ENCODE data around the gene TRPM3. TPM values are rescaled to one million over a fixed set of nuclear protein-coding genes. Genes with fewer than 3 reads are reported as not detected.
A peak's percentile ranks its signal among the peaks of the same experiment; 100 is the strongest.

TRPM3 gene
- total RNA-seq, 1 experiment from 2014 or later = under 0.01 TPM

GRCh38 chr9:70561111-70561510, 560.3 kb downstream of the TRPM3 start:
- no peak for DNase-seq (ENCODE audit: low read depth)

- no peak for DNase-seq (ENCODE audit: low read depth)
These were observed 562.3 kb downstream of the TRPM3 start for GRCh38 chr9:70559102-70559501.

DNA sequence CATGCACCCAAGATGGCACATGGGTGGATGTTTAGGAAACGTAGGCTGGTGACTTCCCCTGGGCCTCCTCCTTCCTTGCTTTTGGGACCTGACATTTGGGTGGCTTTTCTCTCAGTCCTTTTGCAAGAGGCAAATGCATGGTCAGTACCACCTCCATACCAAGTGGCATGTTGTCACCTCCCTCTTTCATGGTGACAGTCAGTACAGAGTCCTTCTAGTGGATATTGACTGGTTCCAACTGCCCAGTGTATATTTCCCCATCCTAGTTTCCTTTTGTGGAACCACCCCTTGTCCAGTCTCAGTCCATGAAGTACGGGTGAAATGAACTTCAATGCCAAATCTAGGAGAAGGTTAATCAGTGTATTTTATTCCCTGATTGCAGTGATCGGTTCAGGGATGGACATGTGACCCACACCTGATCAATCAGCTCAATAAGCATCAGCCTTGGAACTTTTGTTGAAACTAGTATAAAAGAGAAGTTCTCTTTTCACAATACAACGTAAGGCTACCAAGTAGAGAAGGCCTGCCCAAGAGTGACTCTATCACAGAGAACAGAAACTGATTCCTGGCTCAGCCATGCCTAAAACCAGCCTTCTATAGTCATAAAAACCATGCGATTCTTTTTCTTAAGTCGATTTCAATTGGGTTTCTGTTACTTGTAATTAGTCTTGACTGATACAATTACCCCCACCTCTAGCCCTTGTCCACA, 563.6 kb downstream of the TRPM3 start:
- no peak for DNase-seq (ENCODE audit: low read depth)

DNA sequence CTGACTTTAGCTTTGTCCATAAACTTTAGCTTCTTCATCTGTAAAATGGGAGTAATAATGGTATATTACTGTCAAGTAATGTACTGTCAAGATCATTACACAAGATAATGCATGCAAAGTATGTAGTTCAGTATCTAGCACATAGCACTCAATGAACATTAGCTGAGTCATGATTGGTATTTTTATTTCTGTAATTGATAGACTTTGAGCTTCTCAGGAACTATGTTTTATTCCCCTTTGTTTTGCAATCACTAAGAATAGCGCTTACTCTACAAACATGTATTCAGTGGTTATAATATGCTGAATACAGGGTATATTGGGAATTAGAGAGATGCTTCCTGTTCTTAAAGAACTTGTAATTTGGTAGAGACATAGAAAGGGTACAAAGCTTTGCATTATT, 564.6 kb downstream of the TRPM3 start:
- no peak for DNase-seq (ENCODE audit: low read depth)

DNA sequence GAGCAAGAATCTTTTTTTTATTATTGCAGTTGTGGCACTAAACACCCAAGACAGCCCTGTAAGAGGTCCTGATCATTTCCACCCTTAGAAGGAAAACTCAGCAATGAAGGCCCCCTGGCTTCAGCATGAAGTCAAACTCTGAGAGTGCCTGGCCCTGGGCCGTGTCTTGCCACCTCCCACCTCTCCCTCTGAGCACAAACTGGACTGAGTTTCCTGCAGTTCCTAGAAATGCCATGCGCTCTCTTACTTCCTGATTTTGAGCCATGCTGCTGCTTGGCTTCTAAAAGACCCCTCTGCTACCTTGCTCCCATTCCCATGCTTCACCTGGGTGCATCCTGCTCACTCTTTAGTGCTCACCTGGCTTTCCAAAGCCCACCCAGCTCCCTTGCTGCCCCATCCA, 566.5 kb downstream of the TRPM3 start:
- no peak for DNase-seq (ENCODE audit: low read depth)

- DNase-seq (ENCODE audit: low read depth) = peak; percentile 85
These were observed 567.4 kb downstream of the TRPM3 start for GRCh38 chr9:70553707-70554673.

DNA sequence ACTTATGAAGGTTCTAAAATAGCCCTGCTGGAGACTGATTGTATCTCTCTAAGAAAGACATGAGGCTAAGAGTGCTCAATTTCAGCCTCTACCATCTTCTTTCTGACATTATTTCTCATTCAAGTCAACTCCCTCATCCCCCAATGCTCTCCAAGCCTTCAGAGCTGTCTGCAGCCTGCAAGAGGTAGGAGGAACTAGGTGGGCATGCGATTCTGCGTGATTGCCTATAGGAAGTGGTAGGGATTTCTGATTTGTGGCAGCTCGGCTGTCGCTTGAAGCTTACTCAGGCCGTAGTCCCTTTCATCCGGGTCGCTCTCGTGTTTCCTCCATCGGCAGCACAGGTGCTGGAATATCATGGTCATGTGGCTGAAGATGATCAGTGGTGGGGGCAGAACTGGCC, 568.9 kb downstream of the TRPM3 start:
- DNase-seq (ENCODE audit: low read depth) = no peak

DNA sequence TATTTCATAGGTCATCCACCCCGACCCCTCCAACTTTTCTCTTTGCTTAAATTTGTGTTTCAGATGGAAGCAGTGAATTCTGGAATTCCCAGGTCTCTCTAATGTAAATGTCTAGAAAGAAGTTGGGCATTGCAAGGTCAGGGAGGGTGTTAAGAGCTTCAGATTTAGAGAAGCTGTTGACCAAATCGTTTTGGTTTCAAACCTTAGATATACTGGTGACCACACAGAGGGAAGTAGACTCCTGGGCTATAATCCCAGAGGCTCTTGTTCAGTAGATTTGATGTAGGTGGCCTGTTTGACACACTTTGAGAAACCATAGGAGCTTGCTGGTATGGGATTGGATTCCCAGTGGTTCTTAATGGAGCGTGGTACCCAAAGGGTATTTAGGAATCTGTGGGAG, 569.6 kb downstream of the TRPM3 start:
- DNase-seq (ENCODE audit: low read depth) = no peak

DNA sequence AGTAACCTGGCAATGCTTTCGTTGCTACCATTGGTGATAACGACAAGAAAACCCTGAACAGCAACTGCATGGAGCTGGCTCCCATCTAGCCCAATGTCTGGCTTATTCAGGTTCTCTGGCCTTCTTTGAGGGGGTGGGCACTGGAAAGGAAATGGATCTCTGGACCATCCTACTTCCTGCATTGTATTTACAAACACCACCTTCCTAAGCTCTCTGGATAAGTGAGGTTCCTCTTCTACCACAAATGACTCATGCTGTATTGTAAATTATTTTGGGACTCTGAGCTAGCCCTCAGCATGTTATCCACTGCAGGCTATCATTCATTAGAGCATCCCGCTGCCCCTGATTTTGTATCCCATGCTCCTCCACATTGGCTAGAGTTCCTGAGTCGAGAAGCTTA, 570.0 kb downstream of the TRPM3 start:
- DNase-seq (ENCODE audit: low read depth) = no peak

DNA sequence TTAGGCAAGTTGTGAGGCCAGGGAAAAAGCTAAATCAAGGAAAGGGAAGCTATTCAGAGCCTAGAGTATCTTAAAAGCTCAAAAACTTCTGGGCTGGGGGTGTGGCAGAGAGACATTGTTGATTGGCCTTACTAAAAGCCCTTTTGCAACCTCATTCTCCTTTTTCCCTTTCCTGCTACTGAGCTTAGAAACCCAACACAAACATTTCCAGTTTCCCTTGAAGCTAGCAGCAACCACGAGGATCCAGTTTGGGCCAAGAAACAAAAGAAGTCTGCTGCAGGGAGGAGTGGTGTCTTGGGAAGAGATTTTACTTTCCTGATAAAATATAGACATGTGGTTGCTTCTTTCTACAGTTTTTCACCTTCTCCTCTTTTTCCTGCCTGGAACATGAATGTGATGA, 571.5 kb downstream of the TRPM3 start:
- no peak for DNase-seq (ENCODE audit: low read depth)

DNA sequence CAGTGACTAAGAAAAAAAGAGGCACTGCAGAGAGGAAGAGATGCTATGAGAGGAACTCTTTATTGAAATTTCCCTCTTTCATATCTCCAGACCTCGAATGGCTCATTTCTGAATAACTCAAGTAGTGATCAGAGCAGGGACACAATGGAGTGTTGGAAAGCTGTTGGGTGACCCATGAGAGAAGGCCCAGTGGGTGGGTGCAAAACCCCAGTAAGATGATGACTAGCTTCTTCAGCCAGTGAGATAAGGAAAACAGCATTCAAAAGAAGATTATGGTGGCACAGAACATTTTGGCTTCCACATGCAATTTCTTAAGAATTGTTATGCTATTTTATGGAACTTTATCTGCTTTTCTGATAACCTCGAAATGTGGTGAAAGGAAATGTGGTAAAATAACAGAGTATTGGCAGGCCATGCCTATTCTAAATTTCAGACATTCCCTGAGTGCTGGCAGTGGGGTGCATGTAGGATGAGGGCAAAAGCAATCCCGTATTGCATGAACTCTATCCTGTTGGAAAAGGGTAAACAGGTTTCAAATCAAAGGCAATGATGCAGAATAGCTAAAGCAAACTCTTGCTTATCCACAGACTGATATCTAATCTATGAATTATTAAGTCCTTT, 579.0 kb downstream of the TRPM3 start:
- DNase-seq (ENCODE audit: low read depth) = no peak

DNA sequence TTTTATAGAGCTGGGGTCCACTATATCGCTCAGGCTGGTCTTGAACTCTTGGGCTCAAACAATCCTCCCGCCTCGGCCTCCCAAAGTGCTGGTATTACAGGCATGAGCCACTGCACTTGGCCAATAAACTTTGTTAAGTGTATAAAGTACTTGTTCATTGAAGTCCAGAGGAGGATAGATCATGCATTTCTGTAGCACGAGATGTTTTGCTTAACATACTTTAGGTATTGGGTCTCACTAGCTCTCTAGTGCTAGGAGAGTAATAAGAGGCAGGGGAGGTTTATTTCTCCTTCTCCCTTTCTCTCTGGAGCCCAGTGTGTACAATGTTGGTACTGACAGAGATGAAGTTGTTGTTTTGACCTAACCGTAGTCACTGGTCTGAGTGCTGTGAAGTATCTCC, 581.4 kb downstream of the TRPM3 start:
- DNase-seq (ENCODE audit: low read depth) = no peak

DNA sequence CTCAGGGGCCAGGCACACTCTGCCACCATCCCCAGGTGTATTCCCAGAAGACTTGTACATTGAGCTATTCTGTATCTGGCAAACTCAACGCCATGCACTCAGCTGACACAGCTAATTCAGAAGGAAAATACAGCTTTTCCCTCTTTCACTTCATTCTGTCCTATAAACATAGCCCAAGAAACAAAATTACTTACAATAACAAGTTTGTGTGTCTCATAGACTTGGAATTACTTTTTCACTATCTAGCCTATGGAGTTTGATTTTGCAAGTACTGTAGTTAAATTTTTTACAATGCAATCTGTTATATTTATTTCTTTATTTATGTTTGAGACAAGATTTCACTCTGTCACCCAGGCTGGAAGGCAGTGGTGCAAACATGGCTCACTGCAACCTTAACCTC, 581.9 kb downstream of the TRPM3 start:
- no peak for DNase-seq (ENCODE audit: low read depth)

DNA sequence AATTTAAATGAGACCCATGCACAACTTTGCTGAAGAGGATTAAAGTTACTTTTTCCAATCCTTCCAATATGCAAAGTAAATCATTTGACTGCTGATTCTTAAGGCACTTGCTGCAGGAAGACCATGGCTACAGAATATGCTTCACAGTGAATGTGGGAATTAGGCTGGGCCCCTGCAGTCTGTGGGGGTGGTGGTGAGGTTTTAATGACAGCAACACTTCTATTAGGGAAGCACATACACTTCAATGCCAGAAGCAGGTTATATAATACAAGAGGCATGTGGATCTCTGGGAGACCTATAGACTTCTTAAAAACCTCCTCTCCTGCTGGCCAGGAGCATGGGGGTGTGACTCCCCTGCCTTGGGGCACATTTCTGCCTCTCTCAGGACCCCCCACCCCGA, 582.4 kb downstream of the TRPM3 start:
- DNase-seq (ENCODE audit: low read depth) = no peak

DNA sequence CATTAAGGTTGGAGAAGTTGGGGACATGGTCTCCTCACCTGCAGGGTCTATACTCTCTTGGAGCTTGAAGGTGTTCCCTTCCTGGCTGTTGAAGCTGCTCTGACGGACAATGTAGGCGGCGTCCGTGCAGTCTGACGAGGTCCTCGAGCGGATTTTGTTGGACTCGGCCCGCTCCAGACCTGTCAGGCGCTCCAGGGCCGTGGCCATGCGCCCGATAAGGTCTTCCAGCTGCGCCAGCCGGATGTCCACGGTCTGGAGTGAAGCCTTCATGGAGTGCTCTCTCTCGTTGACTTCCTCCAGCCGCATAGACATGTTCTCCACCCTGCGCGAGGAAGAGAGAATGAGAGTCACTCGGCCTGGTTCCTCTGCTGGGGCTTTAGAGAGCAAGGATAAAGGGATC, 584.3 kb downstream of the TRPM3 start:
- DNase-seq (ENCODE audit: low read depth) = no peak

GRCh38 chr9:70535546-70536323, 585.7 kb downstream of the TRPM3 start:
- DNase-seq (ENCODE audit: low read depth) = no peak

GRCh38 chr9:70534471-70534870, 587.0 kb downstream of the TRPM3 start:
- DNase-seq (ENCODE audit: low read depth) = no peak

DNA sequence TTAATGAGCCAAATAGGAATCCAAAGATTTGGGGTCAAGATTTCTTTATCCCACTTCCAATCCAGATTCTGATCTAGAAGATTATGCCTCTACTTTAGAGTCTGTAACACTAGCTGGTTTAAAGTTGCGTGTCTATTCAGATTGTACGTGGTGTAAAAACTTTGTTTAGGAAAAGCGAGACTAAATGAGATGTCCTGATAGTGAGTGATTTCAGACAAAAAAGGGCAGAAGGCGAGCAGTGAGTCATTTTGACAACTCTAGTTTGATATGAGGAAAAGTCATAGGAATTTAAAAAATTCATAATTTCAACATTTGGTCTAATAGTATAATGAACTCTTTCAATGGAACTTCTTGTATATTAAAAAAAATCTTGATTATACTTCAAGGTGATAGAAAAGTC, 587.4 kb downstream of the TRPM3 start:
- no peak for DNase-seq (ENCODE audit: low read depth)

DNA sequence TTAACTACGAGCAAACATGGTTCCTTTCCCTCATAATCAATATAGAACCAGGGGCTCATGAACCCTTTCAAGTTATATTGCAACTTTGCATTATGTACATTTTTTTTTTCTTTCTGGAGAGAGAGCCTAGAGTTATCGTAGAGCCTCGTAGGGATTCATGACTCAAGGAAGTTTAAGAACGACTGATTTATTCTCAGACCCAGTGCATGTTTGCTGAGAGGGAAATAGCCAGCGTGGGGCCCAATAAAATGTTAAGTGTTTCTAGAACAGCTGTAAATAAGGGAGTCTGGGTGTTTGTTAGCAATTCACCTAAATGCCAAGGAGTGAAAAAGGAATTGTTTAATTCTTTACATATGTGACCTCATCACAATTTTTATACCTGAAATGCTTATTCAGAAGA, 587.9 kb downstream of the TRPM3 start:
- DNase-seq (ENCODE audit: low read depth) = no peak

DNA sequence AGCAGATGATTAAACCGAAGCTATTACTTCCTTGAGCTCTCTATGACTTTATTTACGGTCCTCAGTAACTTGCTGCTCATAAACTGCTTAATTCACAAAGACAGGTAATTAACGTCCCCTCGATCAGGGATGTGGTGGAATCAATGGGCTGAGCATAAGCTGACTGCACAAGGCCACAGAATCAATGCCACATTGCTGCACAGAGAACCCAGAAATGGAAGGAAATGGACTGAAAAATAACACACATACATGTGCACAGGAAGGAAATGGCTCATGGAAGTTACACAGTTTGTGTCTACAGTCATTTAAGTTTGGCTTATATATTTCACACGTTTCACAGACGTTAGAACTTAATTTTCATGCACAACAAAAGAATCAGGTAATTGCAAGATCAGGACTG, 588.7 kb downstream of the TRPM3 start:
- no peak for DNase-seq (ENCODE audit: low read depth)

DNA sequence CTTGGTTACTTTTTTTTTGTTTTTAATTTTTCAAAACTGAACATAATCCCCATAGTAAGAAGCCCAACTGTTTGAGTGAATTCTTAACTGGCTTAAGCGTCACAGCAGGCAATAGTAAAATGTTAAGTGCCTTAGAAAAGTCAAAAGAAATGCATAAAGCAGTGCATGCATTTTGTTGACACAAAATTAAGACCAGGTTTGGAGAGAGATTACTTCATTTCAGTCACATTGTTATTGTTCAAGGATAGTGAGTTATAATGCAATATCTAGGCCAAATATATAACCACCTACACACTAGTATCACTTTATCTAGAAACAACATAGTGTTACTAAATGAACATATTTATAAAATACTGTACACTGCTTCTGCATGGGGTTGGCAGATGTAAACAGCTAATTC, 590.1 kb downstream of the TRPM3 start:
- no peak for DNase-seq (ENCODE audit: low read depth)

DNA sequence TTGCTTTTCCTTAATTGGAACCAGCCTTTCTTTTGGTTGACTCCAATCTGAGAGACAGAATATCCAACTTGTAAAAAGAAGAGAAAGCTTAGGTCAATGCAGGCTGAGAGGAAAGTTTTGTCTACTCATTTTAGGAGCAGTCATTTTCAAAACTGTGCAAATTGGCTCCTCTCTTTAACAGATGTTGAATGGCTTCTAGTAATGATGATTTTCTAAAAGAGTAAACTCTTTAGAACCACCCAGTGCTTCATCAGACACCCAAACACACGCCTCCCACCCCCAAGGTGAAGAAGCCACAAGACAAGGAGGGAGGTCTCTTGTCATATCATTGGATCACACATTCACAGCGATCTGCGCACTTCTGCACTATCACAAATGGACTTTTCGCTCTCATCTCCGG, 590.7 kb downstream of the TRPM3 start:
- DNase-seq (ENCODE audit: low read depth) = no peak

Data from Daoy (cell line).